ENCODE results near the gene EMC8.

Gene EMC8

GRCh38 chr16:85781695-85782370 lies 17.5 kb downstream of the EMC8 start:
- no peak for DNase-seq

GRCh38 chr16:85781156-85781555 lies 18.2 kb downstream of the EMC8 start:
- no peak for DNase-seq

- DNase-seq = no peak
These were observed 19.1 kb downstream of the EMC8 start for GRCh38 chr16:85780281-85780680.

GRCh38 chr16:85778873-85779272 lies 20.5 kb downstream of the EMC8 start:
- no peak for DNase-seq

GRCh38 chr16:85777583-85778310 lies 21.6 kb downstream of the EMC8 start:
- DNase-seq = no peak

GRCh38 chr16:85774811-85775210 lies 24.5 kb downstream of the EMC8 start:
- DNase-seq = no peak

- no peak for DNase-seq
These were observed 25.2 kb downstream of the EMC8 start for GRCh38 chr16:85774136-85774535.

- no peak for DNase-seq
These were observed 26.3 kb downstream of the EMC8 start for GRCh38 chr16:85773044-85773443.

- no peak for DNase-seq
These were observed 28.6 kb downstream of the EMC8 start for GRCh38 chr16:85770741-85771140.

- DNase-seq = no peak
These were observed 31.1 kb downstream of the EMC8 start for GRCh38 chr16:85768199-85768598.

GRCh38 chr16:85767531-85767930 lies 31.8 kb downstream of the EMC8 start:
- peak; percentile 52 to 55 (median 54) for DNase-seq

GRCh38 chr16:85765767-85766166 lies 33.6 kb downstream of the EMC8 start:
- no peak for DNase-seq

- DNase-seq = no peak
These were observed 34.1 kb downstream of the EMC8 start for GRCh38 chr16:85765211-85765610.

- DNase-seq = no peak
These were observed 35.7 kb downstream of the EMC8 start for GRCh38 chr16:85763616-85764015.

GRCh38 chr16:85762970-85763369 lies 36.4 kb downstream of the EMC8 start:
- no peak for DNase-seq

GRCh38 chr16:85761861-85762260 lies 37.5 kb downstream of the EMC8 start:
- DNase-seq = peak; percentile 37 to 66 (median 54)

GRCh38 chr16:85759631-85760419 lies 39.5 kb downstream of the EMC8 start:
- DNase-seq = peak in 2 of 3 donors; percentile 38 to 61

- DNase-seq = peak; percentile 30 to 38 (median 37)
These were observed 40.2 kb downstream of the EMC8 start for GRCh38 chr16:85759136-85759535.

- DNase-seq = peak in 2 of 3 donors; percentile 31 to 36
These were observed 42.0 kb downstream of the EMC8 start for GRCh38 chr16:85757341-85757822.

GRCh38 chr16:85755929-85756768 lies 43.2 kb downstream of the EMC8 start:
- no peak for DNase-seq

GRCh38 chr16:85754413-85754812 lies 44.9 kb downstream of the EMC8 start:
- no peak for DNase-seq

- no peak for DNase-seq
These were observed 45.4 kb downstream of the EMC8 start for GRCh38 chr16:85753976-85754375.

GRCh38 chr16:85753559-85753958 lies 45.8 kb downstream of the EMC8 start:
- no peak for DNase-seq
